ENCODE results near the gene H2BW2.

- TF ChIP-seq ZFP30 (CRISPR knock-in tag; IDR thresholded peaks at IDR 0.05) (no peak), ZFP3 (CRISPR knock-in tag; IDR thresholded peaks at IDR 0.05) (no peak), OSR1 (CRISPR knock-in tag; IDR thresholded peaks at IDR 0.05) (no peak), CREB5 (CRISPR knock-in tag; IDR thresholded peaks at IDR 0.05; ENCODE audit: low read depth) (no peak), TSHZ2 (CRISPR knock-in tag; IDR thresholded peaks at IDR 0.05) (no peak), RARB (CRISPR knock-in tag; IDR thresholded peaks at IDR 0.05) (no peak), ARNTL (CRISPR knock-in tag; IDR thresholded peaks at IDR 0.05; ENCODE audit: borderline replicate concordance, low read depth) (no peak), GLIS3 (CRISPR knock-in tag; IDR thresholded peaks at IDR 0.05) (no peak), SNAI2 (CRISPR knock-in tag; IDR thresholded peaks at IDR 0.05) (no peak), TOX (CRISPR knock-in tag; IDR thresholded peaks at IDR 0.05; ENCODE audit: borderline replicate concordance) (no peak), PATZ1 (CRISPR knock-in tag; IDR thresholded peaks at IDR 0.05; ENCODE audit: borderline replicate concordance) (no peak), ZNF8 (CRISPR knock-in tag; IDR thresholded peaks at IDR 0.05) (no peak), ISL1 (CRISPR knock-in tag; IDR thresholded peaks at IDR 0.05) (no peak), ESRRG (CRISPR knock-in tag; IDR thresholded peaks at IDR 0.05) (no peak)
Measured at GRCh38 chrX:104084063-104084462, 44.3 kb downstream of the H2BW2 start.

Data from SK-N-SH treated with all-trans-retinoic acid at 6 μM for 48 hours (cell line).